SU-DHL-6 (cell line): ENCODE results near the gene GPR108.

Source experiments
- EZH2phosphoT487 ChIP-seq: fragments of 200-600 bp; sonication (generic), shearing (Covaris generic); conservative IDR thresholded peaks from 2 replicates; pipeline ENCODE4 v1.6.1; 2018; ENCODE audit warnings: mild to moderate bottlenecking, antibody characterized with exemption, low read length, moderate library complexity, mixed read lengths
- TF ChIP-seq, protein P1 (sequence below): fragments of 200-600 bp; sonication (generic); IDR thresholded peaks from one replicate; pipeline ENCODE4 v1.5.1; 2017; ENCODE audit warnings: antibody characterized with exemption, mild to moderate bottlenecking, low read length, moderate library complexity; ENCODE audit not compliant: insufficient read depth, poor library complexity, severe bottlenecking

GRCh38 chr19:6754653-6755463, 17.5 kb upstream of the GPR108 start:
- TF ChIP-seq, protein P1, sequence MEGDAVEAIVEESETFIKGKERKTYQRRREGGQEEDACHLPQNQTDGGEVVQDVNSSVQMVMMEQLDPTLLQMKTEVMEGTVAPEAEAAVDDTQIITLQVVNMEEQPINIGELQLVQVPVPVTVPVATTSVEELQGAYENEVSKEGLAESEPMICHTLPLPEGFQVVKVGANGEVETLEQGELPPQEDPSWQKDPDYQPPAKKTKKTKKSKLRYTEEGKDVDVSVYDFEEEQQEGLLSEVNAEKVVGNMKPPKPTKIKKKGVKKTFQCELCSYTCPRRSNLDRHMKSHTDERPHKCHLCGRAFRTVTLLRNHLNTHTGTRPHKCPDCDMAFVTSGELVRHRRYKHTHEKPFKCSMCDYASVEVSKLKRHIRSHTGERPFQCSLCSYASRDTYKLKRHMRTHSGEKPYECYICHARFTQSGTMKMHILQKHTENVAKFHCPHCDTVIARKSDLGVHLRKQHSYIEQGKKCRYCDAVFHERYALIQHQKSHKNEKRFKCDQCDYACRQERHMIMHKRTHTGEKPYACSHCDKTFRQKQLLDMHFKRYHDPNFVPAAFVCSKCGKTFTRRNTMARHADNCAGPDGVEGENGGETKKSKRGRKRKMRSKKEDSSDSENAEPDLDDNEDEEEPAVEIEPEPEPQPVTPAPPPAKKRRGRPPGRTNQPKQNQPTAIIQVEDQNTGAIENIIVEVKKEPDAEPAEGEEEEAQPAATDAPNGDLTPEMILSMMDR = no peak
- no peak for TF ChIP-seq EZH2phosphoT487
